B cell (primary cell): ENCODE results near the gene SMARCC1. TPM values are rescaled to one million over a fixed set of nuclear protein-coding genes. Genes with fewer than 3 reads are reported as not detected.

ENCODE experiments used
- ATAC-seq: fragments of 200-7000 bp; cut with Tn5 transposase; one replicate; pipeline ENCODE4 v1.10.0; 2021; ENCODE audit warnings: low read depth, mild to moderate bottlenecking, moderate number of reproducible peaks, moderate library complexity
- CTCF ChIA-PET: fragments of 350-600 bp; sonication (Branson Sonifier 250); formaldehyde crosslinking; loops from one replicate; lab custom pipeline; 2021; ENCODE audit warnings: antibody characterized with exemption, inconsistent platforms; lab: Charles Lee
- POLR2A ChIA-PET: fragments of 350-600 bp; sonication (Branson Sonifier 250); formaldehyde crosslinking; loops from one replicate; lab custom pipeline; 2021; ENCODE audit warnings: antibody characterized with exemption; lab: Charles Lee
- DNase-seq: peaks from one replicate; pipeline ENCODE4 v3.0.0; 2013
- H2AFZ ChIP-seq: 2 replicates; pipeline ENCODE4 v1.6.1; 2012; ENCODE audit warnings: mild to moderate bottlenecking, low read depth, low read length; ENCODE audit not compliant: insufficient read depth, poor library complexity, severe bottlenecking
- H3K27ac ChIP-seq, 2 donors: 1 replicate in 1 of 2; 2 replicates in 1 of 2; pipeline ENCODE4 v1.5.1; 2012 to 2013; ENCODE audit warnings: low read length in 2 of 2, mild to moderate bottlenecking in 2 of 2, moderate library complexity in 1 of 2
- H3K27me3 ChIP-seq, 4 experiments: fragments of 200-600 bp in 1 of 4; sonication (generic) in 1 of 4; replicated peaks in 1 of 4; 1 replicate in 2 of 4; 2 replicates in 2 of 4; pipeline versions ENCODE4 v1.6.1 to v1.7.0; 2013 to 2016; ENCODE audit warnings: low read length in 3 of 4, mild to moderate bottlenecking in 2 of 4, mixed read lengths in 1 of 4, moderate library complexity in 1 of 4; ENCODE audit not compliant: insufficient read depth in 4 of 4, control insufficient read depth in 3 of 4; ENCODE audit errors: control extremely low read depth in 1 of 4
- H3K36me3 ChIP-seq, 2 experiments: replicated peaks in 1 of 2; 1 replicate in 1 of 2; 2 replicates in 1 of 2; pipeline versions ENCODE4 v1.6.1 to v1.7.1; 2013; ENCODE audit warnings: low read length in 1 of 2; ENCODE audit not compliant: insufficient read depth in 2 of 2, control insufficient read depth in 1 of 2; ENCODE audit errors: control extremely low read depth in 1 of 2, extremely low read depth in 1 of 2
- H3K4me1 ChIP-seq, 2 donors: fragments of 200-600 bp in 1 of 2; sonication (generic) in 1 of 2; 1 replicate in 1 of 2; 2 replicates in 1 of 2; pipeline versions ENCODE4 v1.5.1 to v1.6.1; 2013 to 2017; ENCODE audit warnings: low read length in 2 of 2; ENCODE audit not compliant: control insufficient read depth in 2 of 2, insufficient read depth in 2 of 2
- H3K4me2 ChIP-seq: replicated peaks from 2 replicates; pipeline ENCODE3; 2012; ENCODE audit warnings: mild to moderate bottlenecking, low read depth, low read length; ENCODE audit not compliant: poor library complexity, severe bottlenecking
- H3K4me3 ChIP-seq, 5 experiments: fragments of 200-600 bp in 1 of 5; sonication (generic) in 1 of 5; 1 replicate in 3 of 5; 2 replicates in 2 of 5; pipeline versions ENCODE4 v1.5.1 to v1.7.0; 2011 to 2016; ENCODE audit warnings: low read length in 4 of 5, mild to moderate bottlenecking in 4 of 5, low read depth in 2 of 5, control low read depth in 1 of 5, moderate library complexity in 1 of 5; ENCODE audit not compliant: insufficient read depth in 1 of 5; ENCODE audit errors: control extremely low read depth in 1 of 5, extremely low read depth in 1 of 5
- H3K79me2 ChIP-seq: fragments of 200-600 bp; sonication (generic); one replicate; pipeline ENCODE4 v1.6.0; 2016; ENCODE audit warnings: low read length; ENCODE audit not compliant: control insufficient read depth, insufficient read depth
- H3K9ac ChIP-seq: fragments of 200-600 bp; sonication (generic); 2 replicates; pipeline ENCODE4 v1.6.1; 2017; ENCODE audit warnings: mild to moderate bottlenecking, low read length, moderate library complexity
- H3K9me3 ChIP-seq, 3 donors: one replicate each; pipeline versions ENCODE4 v1.6.1 to v1.7.1; 2013; ENCODE audit warnings: low read length in 2 of 3; ENCODE audit not compliant: control insufficient read depth in 2 of 3, insufficient read depth in 1 of 3; ENCODE audit errors: control extremely low read depth in 1 of 3
- H4K20me1 ChIP-seq: 2 replicates; pipeline ENCODE4 v1.6.0; 2012; ENCODE audit warnings: mild to moderate bottlenecking, low read length; ENCODE audit not compliant: insufficient read depth, control insufficient read depth, poor library complexity, severe bottlenecking
- H3K27ac Mint-ChIP-seq: one replicate; pipeline ENCODE4 v1.8.0; 2021; ENCODE audit warnings: mixed read lengths
- H3K27me3 Mint-ChIP-seq: one replicate; pipeline ENCODE4 v1.8.0; 2021; ENCODE audit warnings: mixed read lengths
- H3K4me1 Mint-ChIP-seq: one replicate; pipeline ENCODE4 v1.8.0; 2021; ENCODE audit warnings: mixed read lengths
- H3K4me3 Mint-ChIP-seq: one replicate; pipeline ENCODE4 v1.8.0; 2021; ENCODE audit warnings: mixed read lengths
- H3K9me3 Mint-ChIP-seq: one replicate; pipeline ENCODE4 v1.8.0; 2022; ENCODE audit warnings: mixed read lengths; ENCODE audit not compliant: insufficient read depth
- EZH2 ChIP-seq: IDR thresholded peaks from 2 replicates; pipeline ENCODE4 v1.6.1; 2012; ENCODE audit warnings: borderline replicate concordance, low read depth, mild to moderate bottlenecking, moderate library complexity, low read length; ENCODE audit not compliant: insufficient read depth, poor library complexity, severe bottlenecking
- WGBS: methylation state at CpG from one replicate; pipeline ENCODE4 v1.1.5; 2013; ENCODE audit warnings: missing lambda C conversion rate; ENCODE audit not compliant: insufficient coverage; 5-methylcytosine and 5-hydroxymethylcytosine counted together
- intact Hi-C: fragments of 100-400 bp; cut with micrococcal nuclease; formaldehyde crosslinking; loops from one replicate; pipeline ENCODE4 v1.10.0; 2022
- polyA plus RNA-seq: library from polyadenylated mRNA; depleted of rRNA; stranded (reverse); fragments of >200 nt; gene quantifications from 2 replicates; pipeline ENCODE4 v1.2.3, GENCODE V29; 2012
- total RNA-seq, 2 donors: library from RNA; stranded (reverse); fragments of 120-200 nt in 1 of 2; gene quantifications; 1 replicate in 1 of 2; 2 replicates in 1 of 2; pipeline versions ENCODE4 v1.2.3 to v1.2.4, GENCODE V29; 2013 to 2022
- TF ChIP-seq, protein P1 (sequence below): fragments of 200-600 bp; IDR thresholded peaks from one replicate; pipeline ENCODE4 v1.8.0; 2022; ENCODE audit warnings: antibody characterized with exemption, mild to moderate bottlenecking

SMARCC1 gene
- total and polyA plus RNA-seq, 2 donors (not counting 1 experiment from before 2014, with no cell fraction given), result 13.1 to 155 TPM

DNA sequence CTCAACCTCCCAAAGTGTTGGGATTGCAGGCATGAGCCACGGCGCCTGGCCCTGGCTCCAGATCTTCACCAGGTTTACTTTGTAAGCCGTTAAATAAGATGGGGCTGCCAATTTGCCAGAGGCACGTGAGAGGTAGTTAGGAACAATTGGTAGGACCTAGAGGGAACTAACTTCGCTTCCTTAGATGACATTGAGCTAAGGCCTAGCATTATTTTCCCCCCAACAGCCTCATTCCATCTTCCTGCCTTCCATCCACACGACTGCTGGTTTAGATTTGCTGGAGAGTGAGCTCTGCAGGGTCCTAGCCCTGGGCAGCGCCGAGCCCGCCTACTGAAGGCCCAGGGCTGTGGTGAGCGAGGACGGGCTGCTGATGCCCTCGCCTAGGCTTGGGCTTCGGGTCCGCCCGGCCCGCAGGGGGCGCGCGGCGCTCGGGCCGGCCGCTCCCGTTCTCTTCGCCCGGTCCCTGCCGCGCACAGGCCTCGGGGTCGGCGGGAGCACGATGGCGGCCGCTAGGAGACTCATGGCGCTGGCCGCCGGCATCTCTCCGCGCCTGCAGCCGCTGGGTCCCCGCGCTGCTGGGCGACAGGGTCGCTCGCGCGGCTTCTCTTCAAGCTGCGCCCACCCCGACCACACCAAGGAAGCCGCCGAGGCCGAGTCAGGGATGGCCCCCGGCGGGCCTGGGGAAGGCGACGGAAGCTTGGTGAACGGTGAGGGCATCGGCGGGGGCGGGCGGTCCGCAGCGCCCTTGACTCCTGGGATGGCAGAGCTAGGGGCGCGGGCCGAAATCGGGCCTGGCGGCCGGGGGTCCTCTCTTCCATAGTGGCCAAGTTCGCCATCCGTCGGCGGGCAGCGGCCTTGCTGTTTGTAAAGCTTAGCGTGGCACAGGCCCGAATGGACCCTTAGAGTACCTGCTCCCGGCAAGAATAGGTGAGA, 43.1 kb upstream of the SMARCC1 start:
- H3K9ac ChIP-seq, result peak overlapping the region; percentile 76
- peak overlapping the region; percentile 91 for H3K4me3 Mint-ChIP-seq
- POLR2A ChIA-PET, result interaction anchor here (0.5 to 1.1 kb wide), 2 partner anchors 29 to 165 kb away, joined by 4 read pairs; no protein-coding TSS in a partner anchor
- peak overlapping the region; percentile 81 for H3K4me2 ChIP-seq
- peaks cover 18% of the 10 kb centered on the region for H4K20me1 ChIP-seq
- no peaks in the 10 kb centered on the region for H3K27me3 ChIP-seq
- peak overlapping the region; percentile 54 to 95 (median 83) for H3K4me3 ChIP-seq
- no peaks in the 10 kb centered on the region for H3K9me3 ChIP-seq
- CTCF ChIA-PET, result interaction anchor here (0.6 to 4.9 kb wide), 22 partner anchors 10 to 1336 kb away, joined by 3 to 55 read pairs (median 4); partner anchors contain the start of genes ELP6 and SMARCC1
- H3K27ac ChIP-seq, result peak overlapping the region; percentile 29 to 69
- intact Hi-C loops, result loop anchor here (1.0 kb wide), 4 partner anchors 22 to 326 kb away; partner anchors contain the start of gene DHX30
- no peak for TF ChIP-seq EZH2
- TF ChIP-seq, protein P1, sequence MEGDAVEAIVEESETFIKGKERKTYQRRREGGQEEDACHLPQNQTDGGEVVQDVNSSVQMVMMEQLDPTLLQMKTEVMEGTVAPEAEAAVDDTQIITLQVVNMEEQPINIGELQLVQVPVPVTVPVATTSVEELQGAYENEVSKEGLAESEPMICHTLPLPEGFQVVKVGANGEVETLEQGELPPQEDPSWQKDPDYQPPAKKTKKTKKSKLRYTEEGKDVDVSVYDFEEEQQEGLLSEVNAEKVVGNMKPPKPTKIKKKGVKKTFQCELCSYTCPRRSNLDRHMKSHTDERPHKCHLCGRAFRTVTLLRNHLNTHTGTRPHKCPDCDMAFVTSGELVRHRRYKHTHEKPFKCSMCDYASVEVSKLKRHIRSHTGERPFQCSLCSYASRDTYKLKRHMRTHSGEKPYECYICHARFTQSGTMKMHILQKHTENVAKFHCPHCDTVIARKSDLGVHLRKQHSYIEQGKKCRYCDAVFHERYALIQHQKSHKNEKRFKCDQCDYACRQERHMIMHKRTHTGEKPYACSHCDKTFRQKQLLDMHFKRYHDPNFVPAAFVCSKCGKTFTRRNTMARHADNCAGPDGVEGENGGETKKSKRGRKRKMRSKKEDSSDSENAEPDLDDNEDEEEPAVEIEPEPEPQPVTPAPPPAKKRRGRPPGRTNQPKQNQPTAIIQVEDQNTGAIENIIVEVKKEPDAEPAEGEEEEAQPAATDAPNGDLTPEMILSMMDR, result peak; percentile 84
- peaks cover 32% of the 10 kb centered on the region for H3K4me1 Mint-ChIP-seq
- ATAC-seq (peak; percentile 99), DNase-seq (peak; percentile 88)
- H3K27ac Mint-ChIP-seq, result peak overlapping the region; percentile 87
- peak overlapping the region; percentile 83 for H2AFZ ChIP-seq
- H3K79me2 ChIP-seq, result peaks cover 31% of the 10 kb centered on the region
- H3K27me3 Mint-ChIP-seq, result no peaks in the 10 kb centered on the region
- no peaks in the 10 kb centered on the region for H3K9me3 Mint-ChIP-seq
- H3K36me3 ChIP-seq, result peaks cover 0 to 31% of the 10 kb centered on the region in 2 experiments
- under 1% methylated on average over 72 of the region's 77 CpGs for WGBS
- peaks cover 13 to 24% of the 10 kb centered on the region in 2 donors for H3K4me1 ChIP-seq

DNA sequence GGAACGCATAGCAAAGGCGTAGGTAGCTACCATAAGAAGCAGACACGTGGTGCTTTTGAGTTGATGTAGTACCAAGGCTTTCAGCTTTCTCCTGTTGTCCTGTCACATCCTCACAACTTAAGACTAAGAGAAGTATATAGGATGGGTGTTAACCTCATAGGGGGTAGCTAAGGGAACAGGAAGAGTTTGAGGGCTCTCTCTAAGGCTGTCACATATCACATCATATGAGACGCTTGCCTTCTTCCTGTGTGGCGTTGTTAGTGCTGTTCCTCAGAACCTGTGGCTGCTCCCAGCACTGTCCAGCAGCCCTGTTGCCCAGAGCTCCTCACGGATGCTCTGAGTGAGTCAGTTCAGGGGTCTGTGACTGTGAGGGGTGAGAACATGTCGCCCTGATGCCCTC, 35.9 kb upstream of the SMARCC1 start:
- H3K79me2 ChIP-seq, result peaks cover 7% of the 10 kb centered on the region
- H3K27me3 ChIP-seq, result no peaks in the 10 kb centered on the region
- no peak overlapping the region for H3K4me2 ChIP-seq
- no peak overlapping the region for H3K9ac ChIP-seq
- intact Hi-C loops, result no loop called here
- Mint-ChIP-seq H3K27me3 (no peaks in the 10 kb centered on the region), H3K4me1 (no peaks in the 10 kb centered on the region), H3K27ac (peak overlapping the region; percentile 6), H3K4me3 (no peak overlapping the region), H3K9me3 (no peaks in the 10 kb centered on the region)
- no peaks in the 10 kb centered on the region for H3K4me1 ChIP-seq
- ChIA-PET CTCF (interaction anchor here (1.3 to 4.5 kb wide), 2 partner anchors 7 to 10 kb away, joined by 3 to 32 read pairs; no protein-coding TSS in a partner anchor), POLR2A (no interaction called here)
- no peak overlapping the region for H3K27ac ChIP-seq
- H4K20me1 ChIP-seq, result no peaks in the 10 kb centered on the region
- H3K4me3 ChIP-seq, result no peak overlapping the region
- no peaks in the 10 kb centered on the region for H3K9me3 ChIP-seq
- TF ChIP-seq EZH2, result no peak
- TF ChIP-seq, protein P1, result no peak
- ATAC-seq, result no peak
- H3K36me3 ChIP-seq, result peaks cover 5 to 43% of the 10 kb centered on the region in 2 experiments
- WGBS, result no CpG with 5 or more reads among the region's 7 CpGs
- DNase-seq, result no peak
- no peak overlapping the region for H2AFZ ChIP-seq
